NCI-H2196 (cell line): ENCODE results near the gene SEC61G.

Experiments
- DNase-seq: peaks from one replicate; lab custom pipeline; 2025; ENCODE audit not compliant: unreplicated experiment; lab: John Stamatoyannopoulos, UW

The SEC61G gene

GRCh38 chr7:54769203-54769602, 10.2 kb upstream of the SEC61G start:
- DNase-seq: no peak

GRCh38 chr7:54764861-54765260, 5.8 kb upstream of the SEC61G start:
- no peak for DNase-seq

GRCh38 chr7:54757711-54758110, 1.3 kb downstream of the SEC61G start:
- DNase-seq: no peak

DNA sequence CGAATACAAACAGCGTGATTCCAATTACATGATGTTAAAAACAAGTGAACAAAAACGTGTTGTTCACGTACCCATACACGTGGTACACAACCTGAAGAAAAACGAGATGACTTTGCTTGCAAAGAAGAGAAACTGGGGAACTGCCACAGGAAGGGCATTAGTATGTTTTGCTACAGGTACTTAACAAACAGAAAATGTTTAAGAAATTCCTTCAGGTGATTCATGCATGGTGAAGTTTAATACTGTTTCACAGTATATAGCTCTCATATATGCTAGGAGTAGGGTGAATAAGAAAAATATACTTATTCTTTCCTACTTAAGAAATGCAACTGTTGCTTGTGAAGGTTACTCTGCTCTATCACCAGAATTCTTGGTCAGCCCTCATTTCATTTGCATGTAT, 9.8 kb downstream of the SEC61G start:
- no peak for DNase-seq

DNA sequence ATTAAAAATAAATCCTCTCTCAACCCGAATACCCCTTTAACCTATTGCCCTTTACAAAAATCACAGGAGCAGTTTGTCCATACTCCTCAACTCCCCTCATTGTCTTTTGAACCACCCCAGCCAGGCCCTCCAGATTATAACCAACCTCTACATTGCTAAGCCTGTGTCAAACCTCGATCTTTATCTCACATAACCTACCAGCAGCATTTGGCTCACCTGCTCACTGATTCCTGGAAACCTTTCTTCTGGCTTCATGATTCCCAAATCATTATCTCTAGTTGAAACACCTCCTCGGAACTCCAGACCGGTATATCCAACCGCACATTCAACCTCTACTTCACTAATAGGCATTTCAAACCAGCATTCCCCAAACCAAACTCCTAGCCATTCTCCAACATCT, 11.8 kb downstream of the SEC61G start:
- no peak for DNase-seq

DNA sequence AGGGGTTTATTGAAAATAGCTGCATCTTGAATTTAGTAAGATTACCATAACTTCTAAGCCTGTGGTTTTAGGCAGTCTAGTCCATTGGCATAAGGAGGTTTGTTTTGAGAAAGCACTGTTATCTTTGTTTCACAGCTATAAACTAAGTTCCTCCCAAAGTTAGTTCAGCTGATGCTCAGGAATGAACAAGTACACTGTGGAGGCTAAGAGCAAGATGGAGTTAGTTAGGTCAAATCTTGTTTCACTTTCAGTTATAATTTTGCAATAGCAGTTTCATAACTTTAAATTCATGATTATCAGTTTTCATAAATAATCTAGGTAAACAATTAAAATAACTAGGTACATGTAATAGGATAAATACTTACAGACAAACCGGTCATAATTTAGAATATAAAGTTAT, 15.4 kb downstream of the SEC61G start:
- no peak for DNase-seq

- DNase-seq: no peak
Measured at GRCh38 chr7:54738737-54739136, 20.3 kb downstream of the SEC61G start.

DNA sequence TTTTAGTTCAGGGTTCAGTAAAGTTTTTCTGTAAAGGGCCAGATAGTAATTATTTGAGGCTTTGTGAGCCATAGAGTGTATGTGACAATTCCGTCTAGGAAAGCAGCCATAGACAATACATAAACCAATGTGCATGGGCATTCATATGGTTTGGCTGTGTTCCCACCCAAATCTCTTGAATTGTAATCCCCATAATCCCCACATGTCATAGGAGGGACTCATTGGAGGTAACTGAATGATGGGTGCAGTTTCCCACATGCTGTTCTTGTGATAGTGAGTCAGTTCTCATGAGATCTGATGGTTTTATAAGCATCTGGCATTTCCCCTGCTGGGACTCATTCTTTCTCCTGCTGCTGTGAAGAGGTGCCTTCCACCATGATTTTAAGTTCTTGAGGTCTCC, 29.9 kb downstream of the SEC61G start:
- DNase-seq: no peak

DNA sequence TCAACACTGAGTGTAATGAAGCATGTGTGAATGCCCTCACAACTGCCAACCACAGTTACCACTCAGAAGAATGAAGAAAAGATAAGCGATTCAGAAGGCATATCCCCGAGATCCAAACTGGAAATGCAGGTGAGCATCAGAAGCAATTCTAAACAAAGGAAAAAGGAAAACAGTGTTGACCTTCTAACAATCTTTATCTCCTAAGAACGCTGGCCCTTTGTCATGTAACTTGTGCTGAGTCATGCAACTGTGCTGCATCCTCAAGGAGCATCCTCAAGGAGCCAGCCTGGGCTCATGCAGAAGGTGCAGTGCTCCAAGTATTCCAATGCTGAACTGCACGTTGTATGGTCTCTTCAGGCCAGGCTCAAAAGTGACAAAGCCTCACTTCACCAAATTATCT, 30.6 kb downstream of the SEC61G start:
- DNase-seq: no peak

GRCh38 chr7:54725255-54725654, 33.8 kb downstream of the SEC61G start:
- DNase-seq: no peak

GRCh38 chr7:54722502-54722901, 36.5 kb downstream of the SEC61G start:
- no peak for DNase-seq

DNA sequence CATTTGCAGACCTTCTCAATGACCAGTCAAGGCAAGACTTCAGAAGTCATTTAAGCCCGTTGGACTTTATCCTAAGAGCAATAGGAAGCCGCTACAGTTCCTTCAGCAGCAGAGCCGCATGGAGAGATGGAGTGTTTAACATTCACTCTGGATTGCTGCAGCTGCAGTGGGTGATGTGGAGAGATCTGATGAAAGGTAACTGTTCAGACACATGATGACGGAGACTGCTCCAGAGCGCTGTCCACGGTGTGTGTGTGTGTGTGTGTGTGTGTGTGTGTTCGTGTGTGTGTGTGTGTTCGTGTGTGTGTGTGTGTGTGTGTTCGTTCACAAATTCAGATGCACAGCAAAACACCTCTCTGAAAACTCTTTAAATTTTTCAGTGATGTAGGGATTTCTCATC, 37.0 kb downstream of the SEC61G start:
- no peak for DNase-seq

DNA sequence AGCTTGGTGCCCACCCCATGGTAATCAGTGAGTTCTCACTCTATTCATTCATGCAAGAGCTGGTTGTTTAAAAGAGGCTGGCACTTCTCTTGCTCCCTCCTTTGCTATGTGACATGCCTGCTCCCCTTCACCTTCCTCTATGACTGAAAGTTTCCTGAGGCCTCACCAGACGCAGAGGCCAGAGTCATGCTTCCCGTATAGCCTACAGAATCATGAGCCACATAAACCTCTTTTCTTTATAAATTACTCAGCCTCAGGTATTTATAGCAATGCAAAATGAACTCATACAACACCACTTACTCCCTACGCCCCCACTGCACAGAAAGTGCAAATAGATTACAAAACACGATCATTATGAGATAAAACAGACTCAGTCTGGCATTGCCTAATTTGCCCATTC, 39.0 kb downstream of the SEC61G start:
- no peak for DNase-seq

- DNase-seq: no peak
Measured at GRCh38 chr7:54719425-54719824, 39.6 kb downstream of the SEC61G start.

GRCh38 chr7:54712820-54713219, 46.2 kb downstream of the SEC61G start:
- no peak for DNase-seq

DNA sequence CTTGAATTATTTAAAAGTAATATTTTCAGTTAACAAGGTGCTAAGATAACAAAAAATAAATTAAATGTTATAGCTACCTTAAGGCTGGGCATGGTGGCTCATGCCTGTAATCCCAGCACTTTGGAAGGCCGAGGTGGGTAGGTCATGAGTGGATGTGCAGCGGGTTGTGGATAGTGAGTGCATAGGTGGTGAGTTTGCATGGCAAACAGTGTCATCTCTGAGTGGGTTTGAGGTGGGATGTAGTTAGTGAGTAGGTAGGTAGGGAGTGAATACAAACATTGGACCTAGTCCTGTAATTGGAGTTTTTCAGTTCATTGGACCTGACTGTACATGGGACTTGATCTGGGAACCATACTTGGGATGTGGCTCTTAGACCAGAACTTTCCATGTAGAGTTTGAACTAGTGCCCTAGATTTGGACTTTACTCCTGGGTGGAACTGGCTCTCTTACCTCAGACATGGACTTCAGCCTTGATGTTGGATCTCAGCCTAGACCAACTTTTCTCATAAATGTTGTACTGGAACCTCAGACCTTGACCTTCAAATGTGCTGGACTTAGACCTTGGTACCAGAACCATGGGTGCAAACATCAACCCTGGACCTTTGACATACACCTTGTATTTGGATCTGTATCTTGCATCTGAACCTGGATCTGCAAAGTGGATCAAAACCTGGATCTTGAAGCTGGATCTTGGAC, 47.0 kb downstream of the SEC61G start:
- DNase-seq: no peak

DNA sequence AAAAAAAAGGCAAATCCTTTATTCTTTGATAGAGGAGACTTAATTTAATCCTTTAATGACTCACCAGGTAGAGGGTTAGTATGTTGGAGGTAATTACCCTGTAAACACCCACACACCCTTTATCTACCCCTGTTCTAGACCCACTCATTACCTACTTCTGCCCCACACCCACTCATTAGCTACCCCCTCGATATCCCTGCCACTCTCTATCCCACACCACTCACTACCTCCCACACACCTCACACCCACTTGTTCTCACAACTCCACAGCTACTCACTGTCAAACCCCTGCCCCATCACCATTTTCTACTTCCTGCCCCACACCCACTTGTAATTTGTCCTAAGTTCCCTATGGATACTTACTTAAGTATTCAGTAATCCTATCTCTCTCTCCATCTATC, 49.7 kb downstream of the SEC61G start:
- DNase-seq: no peak

DNA sequence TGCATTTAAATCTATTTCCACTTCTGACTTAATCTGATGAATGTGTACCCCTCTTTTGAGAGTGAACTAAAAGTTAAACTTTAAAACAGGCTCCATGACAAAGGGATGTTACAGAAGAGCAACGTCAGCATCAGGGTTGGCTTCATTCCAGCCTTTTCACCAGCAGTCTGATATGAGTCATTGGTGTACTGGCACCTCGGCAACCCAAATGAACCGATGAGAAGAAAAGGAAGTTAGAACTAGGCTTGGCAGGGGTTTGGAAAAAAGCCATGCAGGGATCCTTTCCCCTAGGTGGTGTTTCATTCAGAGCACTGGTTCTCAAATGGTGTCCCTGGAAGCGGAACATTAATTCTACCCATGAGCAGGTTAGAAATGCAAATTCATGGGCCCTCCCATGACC, 53.6 kb downstream of the SEC61G start:
- no peak for DNase-seq

GRCh38 chr7:54704851-54705250, 54.2 kb downstream of the SEC61G start:
- DNase-seq: no peak
